GM18526 (cell line): ENCODE measurements around the gene CUL4B.

Source experiments
- POLR2A ChIP-seq: IDR thresholded peaks from 3 replicates; pipeline ENCODE4 v1.6.1; 2011; ENCODE audit not compliant: insufficient read length; ENCODE audit errors: extremely low read depth

Gene CUL4B

DNA sequence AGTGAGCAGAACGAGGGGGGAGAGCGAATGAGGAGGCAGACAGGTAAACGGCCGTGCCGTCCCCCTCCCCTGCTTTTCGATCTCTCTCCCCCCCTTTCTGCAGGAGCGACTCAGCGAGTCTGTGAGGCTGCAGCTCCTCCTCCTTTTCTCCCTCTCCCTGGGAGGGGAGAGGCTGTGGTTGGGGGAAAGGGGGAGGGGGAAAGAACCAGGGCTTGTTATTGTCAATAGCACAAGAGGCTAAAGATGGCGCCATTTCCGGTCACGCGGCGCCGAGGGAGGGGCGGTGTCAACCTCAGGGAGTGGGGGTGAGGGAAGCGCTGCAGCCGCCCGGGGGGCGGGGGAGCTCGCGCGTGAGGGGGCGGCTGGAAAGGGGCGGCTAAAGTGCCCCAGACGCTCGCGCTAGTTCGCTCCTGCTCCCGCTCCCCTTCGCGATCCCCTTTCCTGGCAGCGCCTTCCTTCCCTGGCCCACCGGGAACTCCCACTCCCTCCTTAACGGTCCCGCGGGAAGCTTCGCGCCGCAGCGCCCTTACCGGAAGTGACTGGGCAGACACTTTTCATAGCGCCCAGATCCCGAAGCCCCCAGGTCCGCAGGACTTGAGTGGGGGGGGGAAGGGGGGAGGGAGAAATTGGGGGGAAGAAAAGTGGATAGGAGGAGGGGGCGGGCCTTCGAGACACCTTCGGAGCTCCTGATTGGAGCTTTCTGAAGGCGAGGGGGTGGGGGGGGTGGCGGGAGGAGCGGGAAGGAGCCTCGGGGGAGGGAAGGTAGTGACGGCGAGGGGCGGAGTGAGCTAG, at the start of gene CUL4B:
Gene CUL4B (minus strand): TSS at position 121 of the 792 bp plus-strand sequence. CDS start 324 bp downstream, outside the sequence.
- TF ChIP-seq POLR2A, result peak; percentile 49

DNA sequence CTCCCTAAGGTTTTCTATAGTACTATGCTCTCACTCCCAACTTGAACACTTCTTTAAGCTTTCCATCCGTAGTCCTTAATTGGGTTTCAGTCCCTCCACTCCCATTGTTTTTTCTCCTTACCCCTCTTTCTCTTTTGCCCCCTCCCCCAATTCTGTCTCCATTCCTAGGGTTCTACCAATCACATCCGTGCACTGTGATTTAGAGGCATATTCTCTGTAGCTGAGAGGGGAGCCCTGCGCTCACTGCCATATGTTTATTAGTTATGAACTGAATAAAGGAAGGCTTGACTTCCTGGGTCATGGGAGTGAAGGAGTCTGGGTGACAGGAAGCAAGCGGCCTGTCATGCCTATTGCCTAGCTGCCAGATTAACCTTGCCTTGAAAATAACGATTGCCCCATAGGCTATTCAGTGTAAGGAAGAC, 43.6 kb upstream of the CUL4B start:
- no peak for TF ChIP-seq POLR2A

DNA sequence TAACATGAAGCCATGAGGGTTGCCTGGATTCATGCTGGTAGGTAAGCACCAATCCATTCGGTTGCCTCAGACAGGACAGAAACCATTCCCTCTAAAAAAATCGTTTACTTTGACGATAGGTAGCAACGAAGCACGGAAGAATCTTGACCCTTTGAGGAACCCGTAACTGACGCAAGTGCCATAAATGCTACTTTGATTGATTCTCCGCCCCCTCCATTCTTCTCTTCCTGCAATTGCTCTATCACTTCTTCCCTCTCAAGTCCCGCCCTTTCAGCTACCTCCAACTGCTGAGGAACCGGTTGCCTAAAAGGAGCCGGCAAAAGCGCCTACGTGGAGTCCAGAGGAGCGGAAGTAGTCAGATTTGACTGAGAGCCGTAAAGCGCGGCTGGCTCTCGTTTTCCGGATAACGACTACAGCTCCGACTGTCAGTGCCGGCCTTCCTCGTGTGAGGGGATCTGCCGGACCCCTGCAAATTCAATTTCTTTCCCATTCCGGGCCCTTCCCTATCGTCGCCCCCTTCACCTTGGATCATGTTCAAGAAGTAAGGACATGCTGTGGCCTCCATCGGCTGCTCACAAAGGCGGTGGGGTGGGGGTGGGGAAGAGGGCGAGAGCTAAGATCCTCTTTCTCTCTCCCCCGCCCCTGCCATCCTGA, 43.1 kb upstream of the CUL4B start, which contains the start of gene MCTS1:
Gene MCTS1 (plus strand): TSS at position 395 of the 654 bp plus-strand sequence. CDS start 136 bp downstream, at position 531.
- peak; percentile 58 for TF ChIP-seq POLR2A

DNA sequence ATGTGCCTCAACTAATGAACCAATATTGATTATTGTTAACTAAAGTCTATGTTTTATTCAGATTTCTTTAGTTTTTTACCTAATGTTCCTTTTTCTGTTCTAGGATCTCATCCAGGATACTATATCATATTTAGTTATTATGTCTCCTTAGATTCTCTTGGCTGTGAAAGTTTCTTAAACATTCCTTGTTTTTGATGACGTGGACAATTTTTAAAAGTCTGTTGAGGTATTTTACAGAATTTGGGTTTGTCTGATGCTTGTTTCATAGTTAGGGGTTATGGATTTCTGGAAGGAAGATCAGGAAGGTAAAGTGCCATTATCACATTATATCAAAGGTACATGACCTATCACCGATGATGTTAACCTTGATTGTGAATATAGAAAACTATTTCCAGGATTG, 24.9 kb upstream of the CUL4B start:
- TF ChIP-seq POLR2A, result no peak

DNA sequence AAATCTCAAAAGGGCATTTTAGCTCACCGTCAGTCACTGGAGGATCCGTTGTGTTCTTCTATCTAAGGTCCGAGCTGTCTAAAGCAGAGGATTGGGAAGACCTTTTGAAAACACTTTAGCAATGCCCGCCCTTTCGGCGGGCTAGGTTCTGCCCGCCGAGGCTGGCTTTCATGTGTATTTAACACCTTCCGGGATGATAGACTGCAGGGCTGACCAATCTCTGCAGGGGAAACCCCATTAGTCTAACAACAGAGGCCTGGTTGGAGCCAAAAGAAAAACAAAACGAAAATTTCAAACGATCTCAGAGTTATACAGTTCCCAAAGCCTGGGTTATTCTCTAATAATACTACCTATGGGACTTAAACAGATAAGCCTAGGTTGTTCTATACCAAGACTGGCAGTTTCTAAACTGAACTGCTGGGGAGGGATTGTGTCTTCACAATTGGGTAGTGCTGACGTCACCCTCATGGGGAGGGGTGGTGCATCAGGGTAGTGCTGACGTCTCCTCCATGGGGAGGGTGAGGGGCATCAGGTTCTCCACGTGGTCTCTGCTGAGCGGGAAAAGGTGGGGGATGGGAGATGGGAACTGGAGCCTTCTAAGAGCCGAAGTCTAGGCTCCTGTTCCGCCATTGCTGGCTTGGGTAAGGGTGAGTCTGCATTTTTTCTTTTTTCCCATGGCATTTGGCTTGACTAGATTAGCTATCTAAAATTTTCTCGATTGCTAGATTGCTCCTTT, 14.8 kb upstream of the CUL4B start:
- TF ChIP-seq POLR2A, result no peak

DNA sequence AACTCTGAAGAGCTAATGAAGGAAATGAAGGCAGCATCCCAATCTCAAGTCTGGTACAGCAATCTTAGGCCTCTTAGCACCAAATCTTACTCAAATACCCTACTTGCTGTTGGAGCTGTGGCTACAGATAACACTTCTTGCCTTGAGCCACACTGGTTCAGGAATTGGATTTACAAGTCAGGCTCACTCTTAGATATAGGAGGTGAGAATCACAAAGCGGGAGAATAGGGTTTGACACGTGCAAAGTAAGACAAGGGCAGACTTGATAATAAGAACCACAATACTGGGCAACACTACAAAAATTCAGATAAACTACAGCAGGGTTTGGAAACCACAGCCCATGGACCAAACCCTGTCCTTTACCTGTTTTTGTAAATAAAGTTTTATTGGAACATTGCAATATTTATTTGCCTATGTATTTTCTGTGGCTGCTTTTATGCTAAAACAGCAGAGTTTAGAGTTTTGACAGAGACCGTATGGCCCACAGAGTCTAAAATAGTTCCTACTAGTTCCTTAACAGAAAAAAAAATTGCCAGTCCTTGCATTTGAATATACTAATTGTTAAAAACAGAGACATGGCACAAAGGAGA, 9.3 kb upstream of the CUL4B start:
- TF ChIP-seq POLR2A, result no peak

DNA sequence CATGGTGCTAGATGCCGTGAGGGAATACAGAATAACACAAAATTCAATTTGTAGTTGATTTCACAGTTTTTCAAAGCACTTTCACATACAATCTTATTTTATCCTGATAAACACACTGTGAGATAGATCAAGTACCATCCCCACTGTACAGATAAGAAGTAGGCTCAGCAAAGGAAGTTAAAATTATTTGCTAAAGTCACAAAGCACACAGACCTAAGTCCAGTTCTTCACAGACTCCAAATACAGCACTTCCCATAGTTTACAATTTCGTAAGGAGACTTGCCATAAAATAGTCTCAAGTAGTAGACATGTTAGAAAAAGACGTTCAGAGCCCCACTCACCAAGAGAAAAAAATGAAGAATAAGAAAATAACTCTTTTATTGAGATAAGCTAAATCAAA, 7.8 kb upstream of the CUL4B start:
- TF ChIP-seq POLR2A, result no peak

DNA sequence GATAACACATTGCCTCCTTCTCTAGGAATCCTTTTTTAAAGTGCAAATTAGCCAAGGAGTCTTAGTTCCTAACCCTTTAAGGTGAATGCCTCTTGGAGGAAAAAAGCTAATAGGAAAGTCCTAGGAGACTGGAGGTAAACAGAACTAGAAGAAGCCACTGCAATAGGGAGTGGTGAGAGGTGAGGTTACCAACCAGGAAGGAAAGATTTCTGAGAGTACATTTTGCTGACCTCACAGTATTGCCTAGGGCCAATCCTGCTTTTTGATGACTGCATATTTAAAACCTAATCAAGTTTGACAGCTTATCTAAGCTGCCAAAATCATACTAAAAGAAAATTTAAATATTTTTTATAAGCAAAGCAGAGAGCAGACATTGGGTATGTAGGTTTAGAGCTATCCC, 7.3 kb upstream of the CUL4B start:
- no peak for TF ChIP-seq POLR2A

DNA sequence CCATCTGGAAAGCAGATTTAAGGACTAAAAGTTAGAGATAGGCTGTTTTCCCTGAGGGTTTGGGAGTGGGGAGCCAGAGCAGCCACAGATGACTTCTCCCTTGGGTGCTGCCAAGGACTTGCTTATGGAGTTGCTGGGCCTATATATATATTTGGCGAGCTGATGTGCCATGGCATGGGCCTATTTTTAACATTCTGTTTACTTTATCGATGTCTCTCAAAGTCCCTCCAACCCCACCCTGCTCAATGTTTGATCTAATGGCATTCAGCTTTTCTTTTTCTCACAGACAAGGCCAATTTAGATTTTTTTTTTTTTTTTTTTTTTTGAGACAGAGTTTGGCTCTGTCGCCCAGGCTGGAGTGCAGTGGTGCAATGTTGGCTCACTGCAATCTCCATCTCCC, 6.1 kb upstream of the CUL4B start:
- no peak for TF ChIP-seq POLR2A

DNA sequence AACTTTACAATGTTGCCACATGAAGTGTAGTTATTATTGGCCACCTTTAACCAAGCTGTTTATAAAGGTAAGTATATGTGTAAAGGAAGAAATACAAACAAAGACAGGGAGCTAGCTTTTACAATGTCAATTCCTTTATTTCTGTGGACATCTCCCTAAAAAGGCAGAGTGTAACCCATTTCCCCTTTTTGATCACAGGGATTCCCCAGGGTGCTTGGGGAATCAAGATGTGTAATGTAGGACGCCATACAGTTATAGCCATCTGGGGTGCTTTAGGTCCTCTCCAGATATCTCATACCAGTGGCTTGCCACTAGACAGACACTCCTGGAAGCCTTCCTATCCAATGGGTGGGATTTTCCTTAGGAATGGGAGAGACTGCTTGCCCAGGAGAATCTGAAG, 4.2 kb upstream of the CUL4B start:
- TF ChIP-seq POLR2A, result no peak

DNA sequence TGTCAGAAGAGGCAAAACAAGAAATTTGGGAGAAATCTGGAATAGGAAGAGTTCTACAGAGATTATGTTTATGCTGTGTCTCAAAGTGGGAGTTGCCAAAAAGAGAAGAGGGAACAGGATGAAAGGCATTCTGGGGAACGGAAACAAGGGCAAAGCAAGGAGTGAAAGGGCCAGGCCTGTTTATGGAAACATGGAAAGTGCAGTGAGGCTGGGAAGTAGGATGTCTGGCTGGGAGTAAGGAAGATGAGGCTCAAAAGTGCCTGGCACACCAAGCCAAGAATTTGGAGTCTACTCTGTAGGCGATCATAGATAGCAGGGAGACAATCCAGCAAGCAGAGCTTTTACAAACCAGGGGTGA, 1.8 kb upstream of the CUL4B start:
- TF ChIP-seq POLR2A, result no peak

DNA sequence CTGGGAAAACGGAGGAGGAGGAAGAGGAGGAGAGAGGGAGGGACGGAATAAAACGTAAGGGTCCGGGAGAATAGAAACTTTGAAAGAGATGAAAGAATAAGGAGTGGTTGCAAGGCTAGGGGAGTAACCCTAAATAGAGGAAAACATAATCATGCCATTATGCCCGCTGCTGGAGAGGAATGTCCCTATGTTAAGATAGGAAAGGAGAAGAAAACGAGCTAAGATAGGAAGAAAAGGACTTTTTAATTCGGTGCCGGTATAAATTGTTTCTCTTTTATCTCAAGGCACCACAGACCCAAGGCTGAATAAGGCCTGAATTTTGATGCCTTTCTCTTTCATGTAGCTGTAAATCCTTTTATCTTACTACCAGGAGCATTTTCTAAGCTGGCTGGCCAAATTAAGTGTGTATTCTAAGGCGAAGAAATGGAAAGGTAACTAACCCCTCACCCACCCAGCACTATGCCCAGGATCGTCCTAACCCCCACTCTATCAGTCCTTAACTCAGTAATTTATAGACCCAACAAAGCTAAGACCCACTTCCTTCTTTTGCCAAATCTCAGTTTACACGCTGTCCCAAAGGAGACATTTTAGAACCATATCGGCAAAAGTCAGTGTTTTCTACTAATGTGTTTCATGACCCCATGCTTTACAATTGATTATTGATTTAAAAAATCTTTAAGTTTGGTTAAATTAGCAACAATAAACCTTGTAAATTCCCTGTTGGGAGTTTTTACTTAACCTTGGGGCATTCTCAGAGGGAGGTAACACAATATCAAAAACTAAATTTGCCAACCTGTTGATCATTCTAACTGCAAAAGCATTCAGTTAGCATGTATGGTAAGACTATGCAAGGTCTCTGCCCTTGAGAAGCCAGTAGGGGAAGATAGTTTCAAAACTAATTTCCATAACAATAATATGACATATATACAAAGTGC, 1.1 kb upstream of the CUL4B start:
- TF ChIP-seq POLR2A, result no peak

DNA sequence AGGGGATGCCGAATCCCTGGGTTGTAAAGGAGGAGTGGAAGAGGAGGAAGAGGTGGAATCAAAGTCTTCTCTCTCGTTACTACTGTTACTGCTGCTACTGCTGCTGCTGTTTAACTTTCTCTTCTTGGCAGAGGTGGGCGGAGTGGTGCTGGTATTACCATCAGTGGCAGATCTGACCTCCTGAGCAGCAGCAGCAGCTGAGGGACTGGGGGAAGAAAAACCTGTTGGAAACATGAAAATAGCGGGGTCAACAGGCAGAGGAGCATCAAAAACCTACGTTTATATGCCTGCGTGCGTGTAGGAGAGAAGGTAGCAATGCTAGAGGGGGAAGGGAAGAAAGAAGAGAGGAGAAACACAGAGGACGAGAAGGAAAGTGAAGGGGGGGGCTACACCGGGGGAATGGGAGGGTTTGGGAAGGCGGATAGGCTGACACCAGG, 339 bp downstream of the CUL4B start:
- no peak for TF ChIP-seq POLR2A

DNA sequence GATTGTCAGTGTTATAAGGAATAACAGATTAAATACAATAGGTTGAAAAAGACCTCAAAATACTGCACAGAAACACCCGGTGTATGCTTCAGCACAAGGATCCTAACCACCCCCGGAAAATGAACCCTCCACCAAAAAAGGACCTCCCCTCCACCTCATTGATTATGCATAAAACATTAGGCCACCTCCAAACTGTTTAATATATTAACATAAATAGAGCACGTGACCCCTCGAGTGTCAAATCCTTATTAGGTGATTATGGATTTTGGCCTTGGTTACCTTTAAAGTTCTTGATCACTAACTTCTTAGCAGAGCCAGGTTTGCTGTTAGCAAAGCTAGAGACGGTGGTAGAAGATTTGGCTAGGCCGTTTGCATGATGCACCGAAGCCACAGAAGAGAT, 958 bp downstream of the CUL4B start:
- TF ChIP-seq POLR2A, result no peak
